Nucleus accumbens (tissue), 56 donors: ENCODE results near the gene GTPBP2.
"Not testable (repeated sequence)": the region's sequence is repeated elsewhere in the genome, so short reads cannot be mapped to it uniquely, and the experiment has no call there.

Experiments
- DNase-seq, 56 donors: peaks; one replicate each; lab custom pipeline; 2025; lab: John Stamatoyannopoulos, UW

GTPBP2 gene

GRCh38 chr6:43627008-43627825 is 1.8 kb downstream of the GTPBP2 start:
- DNase-seq, result peak in 15 of 56 donors; percentile 4 to 71 (median 20)

GRCh38 chr6:43625393-43625992 is 3.6 kb downstream of the GTPBP2 start:
- DNase-seq, result no peak

DNA sequence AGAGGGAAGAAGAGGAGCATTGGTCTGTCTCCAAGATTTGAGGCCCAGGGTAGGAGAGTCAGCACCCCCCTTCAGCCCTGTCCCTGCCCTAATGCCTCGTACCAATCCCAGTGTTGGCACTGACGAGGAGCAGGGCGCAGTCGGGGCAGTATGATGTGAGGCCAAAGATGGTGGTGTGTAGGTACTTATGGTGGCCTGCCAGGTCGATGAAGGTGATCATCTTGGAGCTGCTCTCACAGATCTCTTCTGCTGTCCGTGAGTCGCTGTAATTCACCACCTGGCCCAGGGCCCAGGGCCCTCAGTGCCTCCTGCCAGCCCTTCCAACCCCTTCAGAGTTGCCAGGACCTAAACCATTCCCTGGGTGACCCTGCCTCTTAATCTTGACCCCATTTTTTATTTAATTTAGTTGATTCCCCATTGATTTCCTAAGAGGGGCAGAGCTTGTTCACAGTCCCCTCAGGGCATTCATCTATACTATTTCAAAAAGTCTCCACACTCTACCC is 4.2 kb downstream of the GTPBP2 start:
- DNase-seq, result no peak

DNA sequence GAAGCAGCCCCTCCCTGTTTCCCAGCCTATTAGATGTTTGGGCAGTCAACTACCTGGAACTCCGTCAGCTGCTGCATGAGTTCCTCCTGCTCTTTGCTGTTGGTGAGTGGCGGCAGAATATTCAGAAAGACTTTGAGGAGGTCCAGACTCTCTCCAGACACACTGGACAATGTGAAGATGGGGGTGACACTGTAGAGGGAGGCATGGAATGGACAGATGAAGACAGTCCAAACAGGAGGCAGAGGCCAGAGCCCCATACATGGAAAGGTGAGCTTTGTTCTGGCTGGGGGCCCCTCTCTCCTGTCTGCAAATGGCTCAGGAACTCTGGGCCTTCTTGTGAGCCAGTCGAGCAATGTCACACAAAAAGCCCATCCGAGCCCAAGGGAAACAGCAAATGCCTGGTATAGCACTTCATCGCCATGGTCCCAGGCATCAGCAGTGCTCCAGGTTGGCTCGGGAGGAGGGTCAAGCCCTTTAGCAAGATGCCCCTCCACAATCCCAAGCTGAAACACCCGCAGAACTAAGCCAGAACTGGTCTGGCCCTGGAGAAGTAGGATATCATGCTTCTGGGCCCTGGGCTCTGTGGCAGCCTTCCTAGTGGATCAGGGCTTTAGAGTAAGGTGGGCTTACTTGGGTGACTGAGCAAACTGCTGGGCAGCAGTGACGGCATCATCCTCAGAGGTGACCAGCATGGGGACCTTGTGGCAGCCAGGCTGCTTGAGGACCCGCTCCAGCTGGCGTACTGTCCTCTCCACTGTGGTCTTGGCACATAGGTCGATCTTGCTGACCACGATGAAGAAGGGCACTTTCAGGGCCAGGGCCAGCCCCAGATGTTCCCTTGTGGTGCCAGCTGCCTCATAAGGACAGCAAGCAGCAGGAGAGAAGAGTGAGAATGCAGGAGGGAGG is 4.9 kb downstream of the GTPBP2 start:
- no peak for DNase-seq

GRCh38 chr6:43622541-43622940 is 6.5 kb downstream of the GTPBP2 start:
- DNase-seq, result no peak

DNA sequence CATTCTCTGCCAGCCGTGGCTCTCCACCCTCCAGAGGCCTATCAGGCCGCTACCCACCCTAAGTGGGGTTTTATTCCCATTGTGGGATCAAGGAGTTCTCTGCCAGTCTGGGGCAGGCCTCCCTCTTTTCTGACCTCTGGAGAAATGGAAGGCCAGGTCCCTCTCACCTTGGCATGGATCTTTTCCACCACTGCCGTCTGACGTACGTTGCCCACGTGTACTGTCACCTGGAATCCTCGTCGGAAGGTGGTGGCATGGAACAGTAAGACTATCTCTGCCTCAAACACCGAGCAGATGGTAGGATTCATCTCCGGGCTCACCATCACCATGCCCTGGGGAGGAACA is 7.3 kb downstream of the GTPBP2 start:
- DNase-seq, result no peak

DNA sequence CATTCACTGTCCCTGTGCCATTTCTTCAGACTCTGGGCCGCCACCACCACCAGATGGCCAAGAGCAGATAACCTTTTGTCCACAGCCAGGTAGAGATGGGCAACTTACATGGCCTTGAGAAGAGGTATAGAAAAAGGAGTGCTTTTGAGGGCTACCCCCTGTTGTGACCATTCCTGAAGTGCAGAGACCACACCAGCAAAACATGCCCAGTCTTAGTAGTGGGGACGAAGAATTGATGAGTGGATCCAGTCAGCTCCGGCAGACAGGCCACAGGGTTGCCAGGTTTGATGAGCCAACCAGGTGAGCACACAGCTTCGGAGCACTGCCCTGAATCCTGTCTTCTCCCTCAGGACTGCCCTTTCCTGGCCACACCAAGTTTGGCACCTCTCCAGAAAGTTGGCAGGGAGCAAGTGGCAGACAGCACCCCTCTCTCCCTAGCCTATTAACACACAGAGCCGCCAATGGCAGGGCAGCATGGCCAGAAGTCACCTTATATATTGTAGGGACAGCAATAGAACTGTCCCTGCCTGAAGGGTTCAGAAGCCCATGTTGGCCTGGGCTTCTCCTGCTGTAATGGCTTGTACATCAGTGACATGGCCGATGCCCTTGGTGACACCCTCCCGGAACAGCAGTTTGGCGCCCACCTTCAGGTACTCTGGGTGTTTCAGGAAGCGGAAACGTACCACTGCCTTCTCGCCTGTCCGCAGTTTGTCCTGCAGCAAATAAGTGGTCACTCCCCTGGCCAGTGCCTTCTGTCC is 7.8 kb downstream of the GTPBP2 start:
- DNase-seq, result peak in 1 of 56 donors; percentile 4

DNA sequence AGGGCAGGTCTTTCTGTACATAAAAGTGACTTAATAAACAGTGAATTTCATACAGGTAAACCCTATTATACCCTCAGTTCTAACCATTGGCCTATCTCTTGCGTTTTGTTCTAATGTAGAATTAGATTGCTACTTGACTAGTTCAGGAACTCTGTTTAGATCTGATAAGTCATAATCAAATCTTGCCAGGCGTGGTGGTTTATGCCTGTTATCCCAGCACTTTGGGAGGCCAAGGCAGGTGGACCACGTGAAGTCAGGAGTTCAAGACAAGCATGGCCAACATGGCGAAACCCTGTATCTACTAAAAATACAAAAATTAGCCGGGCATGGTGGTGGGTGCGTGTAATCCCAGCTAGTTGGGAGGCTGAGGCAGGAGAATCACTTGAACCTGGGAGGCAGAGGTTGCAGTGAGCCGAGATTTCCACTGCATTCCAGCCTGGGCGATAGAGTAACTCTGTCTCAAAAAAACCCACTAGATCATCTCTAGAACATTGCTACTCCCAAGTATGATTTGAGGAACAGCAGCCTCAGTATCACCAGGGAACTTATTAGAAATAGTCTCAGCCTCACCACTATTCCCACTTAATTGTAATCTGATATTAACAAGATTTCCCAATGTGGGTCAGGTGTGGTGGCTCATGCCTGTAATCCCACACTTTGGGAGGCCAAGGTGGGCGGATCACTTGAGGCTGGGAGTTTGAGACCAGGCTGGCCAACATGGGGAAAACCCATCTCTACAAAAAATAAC is 12.2 kb downstream of the GTPBP2 start:
- no peak for DNase-seq

GRCh38 chr6:43614396-43614730 is 14.7 kb downstream of the GTPBP2 start:
- DNase-seq, result no peak

DNA sequence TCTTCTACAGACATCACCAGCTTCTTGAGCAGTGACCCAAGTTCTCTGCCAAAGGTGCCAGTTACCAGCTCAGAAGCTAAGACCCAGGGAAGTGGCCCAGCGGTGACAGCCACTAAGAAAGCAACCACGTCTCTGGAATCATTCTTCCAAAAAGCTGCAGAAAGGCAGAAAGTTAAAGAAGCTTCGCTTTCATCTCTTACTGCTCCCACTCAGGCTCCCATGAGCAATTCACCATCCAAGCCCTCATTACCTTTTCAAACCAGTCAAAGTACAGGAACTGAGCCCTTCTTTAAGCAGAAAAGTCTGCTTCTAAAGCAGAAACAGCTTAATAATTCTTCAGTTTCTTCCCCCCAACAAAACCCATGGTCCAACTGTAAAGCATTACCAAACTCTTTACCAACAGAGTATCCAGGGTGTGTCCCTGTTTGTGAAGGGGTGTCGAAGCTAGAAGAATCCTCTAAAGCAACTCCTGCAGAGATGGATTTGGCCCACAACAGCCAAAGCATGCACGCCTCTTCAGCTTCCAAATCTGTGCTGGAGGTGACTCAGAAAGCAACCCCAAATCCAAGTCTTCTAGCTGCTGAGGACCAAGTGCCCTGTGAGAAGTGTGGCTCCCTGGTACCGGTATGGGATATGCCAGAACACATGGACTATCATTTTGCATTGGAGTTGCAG is 15.2 kb downstream of the GTPBP2 start:
- DNase-seq, result peak in 7 of 56 donors; percentile 4 to 19 (median 11)

- DNase-seq, result no peak
Measured at GRCh38 chr6:43610431-43610830, 18.6 kb downstream of the GTPBP2 start.

DNA sequence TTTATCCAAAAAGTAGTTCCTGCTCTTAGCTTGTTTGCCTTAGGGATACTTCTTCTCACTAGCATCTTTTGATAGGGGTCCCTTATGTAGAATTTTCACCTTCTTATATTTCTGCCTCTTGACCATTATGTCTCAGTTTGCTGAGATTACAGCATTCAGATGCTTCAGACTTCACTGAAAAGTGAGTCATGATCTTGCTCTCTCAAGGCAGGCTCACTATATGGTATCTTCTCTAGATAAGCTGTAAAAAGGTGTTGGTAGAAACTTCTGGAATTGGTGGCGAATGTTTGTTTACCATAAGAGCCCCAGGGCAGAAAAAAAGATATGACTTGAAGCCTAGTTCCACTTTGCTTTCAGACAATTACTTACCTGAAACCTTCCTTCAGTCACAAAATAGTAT is 19.7 kb downstream of the GTPBP2 start:
- DNase-seq, result no peak

GRCh38 chr6:43608807-43609206 is 20.3 kb downstream of the GTPBP2 start:
- no peak for DNase-seq

DNA sequence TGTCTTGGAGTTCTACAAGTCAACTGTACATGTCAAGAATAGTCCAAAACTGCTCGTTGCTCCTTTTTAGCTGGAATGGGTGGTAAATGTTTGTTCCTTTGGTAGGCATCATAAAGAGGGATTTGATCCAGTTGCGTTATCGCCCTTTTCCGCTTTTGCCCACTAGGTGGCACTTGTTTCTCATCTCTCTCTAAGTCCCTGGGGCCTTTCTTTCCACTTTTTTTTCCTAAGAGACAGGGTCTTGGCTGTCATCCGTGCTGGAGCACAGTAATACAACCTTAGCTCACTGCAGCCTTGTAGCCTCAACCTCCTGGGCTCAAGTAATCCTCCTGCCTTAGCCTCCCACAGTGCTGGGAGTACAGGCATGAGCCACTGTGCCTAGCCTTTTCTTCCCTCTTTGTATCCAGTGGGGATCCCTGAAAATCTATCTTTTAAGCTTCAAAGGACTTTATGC is 20.7 kb downstream of the GTPBP2 start:
- DNase-seq, result peak in 37 of 56 donors; percentile 3 to 82 (median 32)

DNA sequence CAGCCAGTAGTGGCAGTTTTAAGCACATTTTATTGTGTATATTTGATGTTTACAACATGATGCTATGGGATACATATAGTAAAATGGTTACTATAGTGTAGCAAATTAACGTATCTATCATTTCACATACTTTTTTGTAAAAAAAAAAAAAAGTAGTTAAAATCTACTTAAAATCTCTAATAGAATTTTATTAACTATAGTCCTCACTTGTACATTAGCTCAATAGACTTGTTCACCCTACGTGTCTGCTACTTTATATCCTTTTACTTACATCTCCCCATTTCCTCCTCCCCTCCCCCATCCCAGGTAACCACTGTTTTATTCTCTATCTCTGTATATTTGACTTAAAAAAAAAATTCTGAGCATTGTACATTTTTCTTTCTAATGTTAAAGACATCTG is 23.0 kb downstream of the GTPBP2 start:
- DNase-seq, result no peak

GRCh38 chr6:43604174-43604573 is 24.9 kb downstream of the GTPBP2 start:
- no peak for DNase-seq

DNA sequence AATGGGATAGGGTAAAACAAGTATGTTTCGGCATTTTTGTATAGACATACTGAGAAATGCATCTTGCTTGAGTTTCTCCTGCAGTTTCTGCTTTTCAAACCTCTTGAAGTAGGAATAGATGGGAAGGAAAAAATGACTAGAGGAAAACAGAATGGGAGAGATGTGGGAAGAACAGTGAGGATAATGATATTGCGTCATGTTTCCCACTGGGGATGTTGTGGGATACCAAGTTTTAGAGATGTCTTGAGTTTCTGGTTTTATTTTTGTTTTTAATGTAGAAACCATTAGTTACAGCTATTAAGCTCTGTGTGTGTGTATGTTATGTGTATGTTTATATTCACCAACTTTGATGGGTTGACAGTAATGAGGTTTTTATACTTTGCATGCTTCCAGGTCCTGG is 28.5 kb downstream of the GTPBP2 start:
- DNase-seq, result no peak

DNA sequence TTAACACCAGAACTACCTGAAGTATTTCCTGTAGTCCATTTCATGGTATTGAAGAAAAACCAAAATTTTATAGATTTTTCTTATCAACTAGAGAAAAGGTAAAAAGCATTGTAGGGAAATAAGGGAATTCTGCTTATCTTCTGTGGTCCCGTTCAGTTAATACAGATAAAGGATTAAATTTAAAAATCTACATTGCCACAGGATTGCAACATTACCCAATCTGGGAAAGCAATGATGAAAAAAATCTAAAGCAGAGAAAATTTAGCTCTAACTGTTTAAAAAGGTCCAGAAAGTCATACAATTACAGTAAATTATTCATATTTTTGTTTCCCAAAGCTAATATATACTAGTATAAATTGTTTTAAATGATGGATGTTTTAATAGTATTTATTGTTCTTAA is 35.1 kb downstream of the GTPBP2 start:
- DNase-seq, result no peak

DNA sequence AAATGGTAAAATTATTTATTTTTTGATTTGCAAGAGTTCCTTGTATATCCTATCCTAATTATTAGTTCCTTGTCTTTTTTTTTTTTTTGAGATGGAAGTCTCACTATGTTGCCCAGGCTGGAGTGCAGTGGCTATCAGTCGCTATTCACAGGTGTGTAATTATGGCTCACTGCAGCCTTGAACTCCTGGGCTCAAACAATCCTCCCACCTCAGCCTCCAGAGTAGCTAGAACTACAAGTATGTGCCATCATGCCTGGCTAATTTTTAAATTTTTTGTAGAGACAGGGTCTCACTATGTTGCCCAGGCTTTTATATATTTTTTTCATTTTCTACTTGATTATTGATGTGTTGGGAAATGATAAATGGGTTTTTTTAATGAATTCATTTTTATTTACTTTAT is 39.5 kb downstream of the GTPBP2 start:
- not testable (repeated sequence) for DNase-seq
